ENCODE results near the gene STK11.

GRCh38 chr19:1229924-1230782 lies 24.6 kb downstream of the STK11 start:
- TF ChIP-seq RAD21 (IDR thresholded peaks at IDR 0.05; ENCODE audit: low read depth) (no peak), REST (IDR thresholded peaks at IDR 0.05; ENCODE audit: low read depth) (no peak), FOXM1 (IDR thresholded peaks at IDR 0.05; ENCODE audit: borderline replicate concordance, low read depth) (no peak), ZBTB7A (IDR thresholded peaks at IDR 0.05; ENCODE audit: low read depth) (no peak; the same call in 1 of the 2 replicates), EP300 (IDR thresholded peaks at IDR 0.05; ENCODE audit: borderline replicate concordance) (no peak), NFIC (IDR thresholded peaks at IDR 0.05) (no peak), TCF12 (IDR thresholded peaks at IDR 0.05; ENCODE audit: low read depth) (no peak), CEBPB (IDR thresholded peaks at IDR 0.05) (no peak), TAF1 (IDR thresholded peaks at IDR 0.05; ENCODE audit: low read depth) (no peak)

Data from Ishikawa (cell line).